Neutrophil (primary cell): Measurements from ENCODE around the gene PSMB1.
A peak's percentile ranks its signal among the peaks of the same experiment; 100 is the strongest.

ENCODE experiments used
- H3K27ac ChIP-seq: fragments of 200-600 bp; sonication (generic); 2 replicates; pipeline ENCODE4 v1.5.1; 2016; ENCODE audit warnings: mild to moderate bottlenecking, moderate library complexity
- H3K27me3 ChIP-seq: fragments of 200-600 bp; sonication (generic); 2 replicates; pipeline ENCODE4 v1.6.0; 2016; ENCODE audit warnings: mild to moderate bottlenecking
- H3K36me3 ChIP-seq: fragments of 200-600 bp; sonication (generic); 2 replicates; pipeline ENCODE4 v1.5.1; 2017
- H3K4me1 ChIP-seq, 2 experiments: fragments of 200-600 bp in 1 of 2; sonication (generic) in 1 of 2; 1 replicate in 1 of 2; 2 replicates in 1 of 2; pipeline versions ENCODE4 v1.5.1 to v1.6.1; 2013 to 2016; ENCODE audit warnings: low read depth in 1 of 2, low read length in 1 of 2, mild to moderate bottlenecking in 1 of 2, moderate library complexity in 1 of 2; ENCODE audit not compliant: control insufficient read depth in 1 of 2, insufficient read depth in 1 of 2
- H3K4me3 ChIP-seq, 2 experiments: fragments of 200-600 bp in 1 of 2; sonication (generic) in 1 of 2; 1 replicate in 1 of 2; 2 replicates in 1 of 2; pipeline ENCODE4 v1.5.1; 2013 to 2016; ENCODE audit warnings: low read depth in 1 of 2, low read length in 1 of 2, mild to moderate bottlenecking in 1 of 2, moderate library complexity in 1 of 2
- H3K9me3 ChIP-seq: fragments of 200-600 bp; sonication (generic); 2 replicates; pipeline ENCODE4 v1.5.1; 2016
- TF ChIP-seq, protein P1 (sequence below): fragments of 200-600 bp; sonication (generic); IDR thresholded peaks from 2 replicates; pipeline ENCODE4 v1.5.1; 2016; ENCODE audit warnings: antibody characterized with exemption

The PSMB1 gene

DNA sequence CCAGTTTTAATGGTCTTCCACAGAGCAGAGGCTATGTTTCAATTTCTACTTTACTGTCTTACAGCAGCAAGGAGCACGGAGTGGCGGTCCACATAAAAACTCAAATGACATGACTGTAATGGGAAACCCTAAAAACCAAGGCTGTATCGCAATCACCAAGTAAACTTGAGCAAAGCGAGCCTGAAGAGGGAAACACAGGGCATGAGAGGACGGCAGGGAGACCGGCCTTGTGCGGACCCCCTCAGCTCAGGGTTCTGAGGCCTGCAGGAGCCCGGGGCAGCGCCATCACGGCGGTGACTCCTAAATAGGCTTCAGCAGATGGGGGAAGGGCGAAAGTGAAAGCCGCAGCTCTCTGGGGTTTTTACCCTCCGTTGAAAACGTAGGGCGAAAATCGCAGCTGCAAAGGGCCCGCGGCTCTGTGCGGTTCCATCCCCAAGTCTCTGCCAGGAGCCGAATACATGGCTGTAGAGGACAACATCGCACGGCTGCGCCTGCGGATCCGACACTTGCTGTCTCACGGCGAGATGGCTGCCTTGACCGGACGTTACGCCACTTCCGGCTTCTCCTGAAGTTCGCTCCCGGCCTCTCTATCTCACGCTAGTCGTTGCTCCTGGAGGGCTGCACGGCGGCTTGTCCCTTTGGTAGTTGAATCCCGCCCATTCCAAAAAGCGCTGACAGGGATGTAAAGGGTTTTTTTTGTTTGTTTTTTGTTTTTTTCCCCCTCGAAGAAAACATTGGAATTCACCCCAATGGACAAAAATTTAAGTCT is at the start of gene PSMB1:
TSS of gene PSMB1 (minus strand) at position 543 of the 769 bp plus-strand sequence. CDS start at position 478, 65 bp downstream.
- TF ChIP-seq, protein P1, sequence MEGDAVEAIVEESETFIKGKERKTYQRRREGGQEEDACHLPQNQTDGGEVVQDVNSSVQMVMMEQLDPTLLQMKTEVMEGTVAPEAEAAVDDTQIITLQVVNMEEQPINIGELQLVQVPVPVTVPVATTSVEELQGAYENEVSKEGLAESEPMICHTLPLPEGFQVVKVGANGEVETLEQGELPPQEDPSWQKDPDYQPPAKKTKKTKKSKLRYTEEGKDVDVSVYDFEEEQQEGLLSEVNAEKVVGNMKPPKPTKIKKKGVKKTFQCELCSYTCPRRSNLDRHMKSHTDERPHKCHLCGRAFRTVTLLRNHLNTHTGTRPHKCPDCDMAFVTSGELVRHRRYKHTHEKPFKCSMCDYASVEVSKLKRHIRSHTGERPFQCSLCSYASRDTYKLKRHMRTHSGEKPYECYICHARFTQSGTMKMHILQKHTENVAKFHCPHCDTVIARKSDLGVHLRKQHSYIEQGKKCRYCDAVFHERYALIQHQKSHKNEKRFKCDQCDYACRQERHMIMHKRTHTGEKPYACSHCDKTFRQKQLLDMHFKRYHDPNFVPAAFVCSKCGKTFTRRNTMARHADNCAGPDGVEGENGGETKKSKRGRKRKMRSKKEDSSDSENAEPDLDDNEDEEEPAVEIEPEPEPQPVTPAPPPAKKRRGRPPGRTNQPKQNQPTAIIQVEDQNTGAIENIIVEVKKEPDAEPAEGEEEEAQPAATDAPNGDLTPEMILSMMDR, result peak; percentile 14
- Histone ChIP-seq H3K27me3 (no peaks in the 10 kb centered on the region), H3K36me3 (peaks cover 12% of the 10 kb centered on the region), H3K9me3 (no peaks in the 10 kb centered on the region), H3K4me1 (peaks cover 27 to 30% of the 10 kb centered on the region in 2 experiments), H3K27ac (peak within 1 kb of the TSS; percentile 94), H3K4me3 (peak within 1 kb of the TSS; percentile 85 to 87)

DNA sequence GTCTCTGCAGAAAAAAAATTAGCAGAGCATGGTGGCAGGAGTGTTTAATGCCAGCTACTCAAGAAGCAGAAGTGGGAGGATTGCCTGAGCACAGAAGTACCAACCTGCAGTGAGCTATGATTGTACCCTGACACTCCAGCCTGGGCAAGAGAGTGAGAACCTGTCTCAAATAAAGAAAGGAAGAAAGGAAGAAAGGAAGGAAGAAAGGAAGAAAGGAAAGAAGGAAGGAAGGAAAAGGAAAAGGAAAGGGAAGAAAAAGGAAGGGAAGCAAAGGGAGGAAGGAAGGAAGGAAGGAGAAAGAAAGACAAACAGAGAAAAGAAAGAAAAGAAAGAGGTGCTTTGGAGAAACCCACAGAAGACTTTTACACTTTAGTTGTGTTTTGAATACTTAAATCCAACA is 44.2 kb upstream of the PSMB1 start:
- H3K4me1 ChIP-seq, result no peaks in the 10 kb centered on the region
- TF ChIP-seq, protein P1, result no peak

DNA sequence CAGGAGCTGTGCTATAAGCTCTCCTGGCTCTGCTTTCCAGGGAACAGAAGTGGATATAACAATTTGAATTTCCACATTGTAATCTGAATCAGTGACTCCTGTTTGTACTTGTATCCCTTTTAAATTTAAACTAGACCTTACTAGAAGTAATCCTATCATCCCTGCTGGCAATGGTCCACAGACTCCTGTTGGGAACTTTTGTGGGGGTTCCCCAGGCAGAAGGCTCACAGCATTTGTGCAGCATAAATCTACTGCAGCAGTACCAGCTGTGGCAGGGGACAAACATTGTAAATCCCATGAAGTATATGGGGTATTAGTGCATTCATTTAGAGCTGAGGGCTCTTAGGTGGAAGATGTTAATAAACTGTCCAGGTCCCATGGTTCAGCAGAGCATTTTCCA is 43.3 kb upstream of the PSMB1 start:
- Histone ChIP-seq H3K4me3 (no peak overlapping the region), H3K4me1 (no peaks in the 10 kb centered on the region), H3K9me3 (no peaks in the 10 kb centered on the region), H3K36me3 (no peaks in the 10 kb centered on the region), H3K27me3 (peaks cover 24% of the 10 kb centered on the region), H3K27ac (no peak overlapping the region)
- TF ChIP-seq, protein P1, result no peak

More for the DNA sequence above, 44.2 kb upstream of the PSMB1 start:
- no peak overlapping the region for H3K4me3 ChIP-seq
- H3K27me3 ChIP-seq, result peaks cover 18% of the 10 kb centered on the region
- H3K9me3 ChIP-seq, result no peaks in the 10 kb centered on the region
- no peak overlapping the region for H3K27ac ChIP-seq
- no peaks in the 10 kb centered on the region for H3K36me3 ChIP-seq

DNA sequence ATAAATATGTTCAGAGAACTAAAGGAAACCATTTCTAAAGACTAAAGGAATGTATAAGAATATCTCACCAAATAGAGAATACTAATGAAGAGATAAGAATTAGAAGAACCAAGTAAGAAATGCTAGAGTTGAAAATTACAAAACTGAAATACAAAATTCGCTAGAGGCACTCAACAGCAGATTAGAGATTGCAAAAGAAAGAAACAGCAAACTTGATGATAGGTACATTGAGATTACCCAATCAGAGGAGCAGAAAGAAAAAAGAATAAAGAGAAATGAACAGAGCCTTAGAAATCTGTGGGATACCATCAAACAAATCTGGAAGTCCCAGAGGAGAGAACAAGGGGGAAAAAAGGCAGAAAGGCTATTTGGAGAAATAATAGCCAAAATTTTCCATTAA is 37.6 kb upstream of the PSMB1 start:
- H3K4me3 ChIP-seq, result no peak overlapping the region
- H3K9me3 ChIP-seq, result no peaks in the 10 kb centered on the region
- no peaks in the 10 kb centered on the region for H3K4me1 ChIP-seq
- TF ChIP-seq, protein P1, result no peak
- peaks cover 27% of the 10 kb centered on the region for H3K27me3 ChIP-seq
- no peak overlapping the region for H3K27ac ChIP-seq
- H3K36me3 ChIP-seq, result no peaks in the 10 kb centered on the region

DNA sequence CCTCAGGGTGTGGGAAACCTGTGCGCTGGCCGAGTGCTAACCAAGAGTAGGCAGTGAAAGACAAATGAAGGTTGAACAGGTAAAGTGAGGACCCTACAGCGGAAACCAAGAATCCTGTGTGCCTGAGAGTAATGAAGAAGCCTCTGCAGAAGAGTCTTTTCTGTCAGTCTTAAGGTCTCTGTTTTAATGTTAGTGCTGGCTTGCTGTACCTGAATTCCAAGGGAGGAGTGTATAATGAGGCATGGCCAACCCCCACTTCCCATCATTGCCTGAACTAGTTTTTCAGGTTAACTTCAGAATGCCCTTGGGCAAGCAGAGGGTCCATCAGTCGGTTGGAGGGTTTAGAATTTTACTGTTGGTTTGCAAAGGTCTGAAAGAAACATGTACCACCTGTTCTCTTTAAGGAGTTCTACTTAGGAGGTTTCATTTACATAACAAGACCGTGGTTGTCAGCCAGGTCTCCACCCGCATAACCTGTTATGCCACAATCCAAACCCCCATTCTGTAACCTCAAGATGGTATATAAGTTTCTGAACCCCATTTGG is 31.9 kb upstream of the PSMB1 start:
- TF ChIP-seq, protein P1, result no peak
- H3K4me1 ChIP-seq, result peaks cover 18 to 19% of the 10 kb centered on the region in 2 experiments
- H3K9me3 ChIP-seq, result no peaks in the 10 kb centered on the region
- peaks cover 29% of the 10 kb centered on the region for H3K36me3 ChIP-seq
- peaks cover 9% of the 10 kb centered on the region for H3K27me3 ChIP-seq
- peak overlapping the region; percentile 90 for H3K27ac ChIP-seq
- H3K4me3 ChIP-seq, result peak overlapping the region; percentile 82 to 89
